IPS DF 6.9 (cell line): ENCODE data around the gene ARL15.
"Not testable (repeated sequence)": the region's sequence is repeated elsewhere in the genome, so short reads cannot be mapped to it uniquely, and the experiment has no call there.

ENCODE experiments used
- DNase-seq: peaks from one replicate; pipeline ENCODE4 v3.0.0-alpha.2; 2013; ENCODE audit warnings: low read depth, low spot score
- H3K27ac ChIP-seq: one replicate; pipeline ENCODE4 v1.5.1; 2013; ENCODE audit warnings: low read length, control low read depth
- H3K27me3 ChIP-seq: 2 replicates; pipeline ENCODE4 v1.6.1; 2013; ENCODE audit warnings: mild to moderate bottlenecking, low read length; ENCODE audit not compliant: control insufficient read depth, insufficient read depth
- H3K36me3 ChIP-seq: 2 replicates; pipeline ENCODE4 v1.6.1; 2013; ENCODE audit warnings: low read length; ENCODE audit not compliant: control insufficient read depth, insufficient read depth
- H3K4me1 ChIP-seq: 2 replicates; pipeline ENCODE4 v1.6.1; 2013; ENCODE audit warnings: low read length; ENCODE audit not compliant: control insufficient read depth, insufficient read depth
- H3K4me3 ChIP-seq: 2 replicates; pipeline ENCODE4 v1.5.1; 2013; ENCODE audit warnings: mild to moderate bottlenecking, low read length
- H3K9me3 ChIP-seq: 2 replicates; pipeline ENCODE4 v1.6.1; 2013; ENCODE audit warnings: low read length, inconsistent platforms; ENCODE audit not compliant: control insufficient read depth, insufficient read depth
- WGBS: extraction: QIAGEN DNeasy Blood & Tissue Kit; methylation state at CpG from one replicate; pipeline ENCODE4 v1.1.7; 2013; ENCODE audit warnings: mixed read lengths, missing lambda C conversion rate; ENCODE audit not compliant: insufficient read length, insufficient coverage; 5-methylcytosine and 5-hydroxymethylcytosine counted together

ARL15 gene

DNA sequence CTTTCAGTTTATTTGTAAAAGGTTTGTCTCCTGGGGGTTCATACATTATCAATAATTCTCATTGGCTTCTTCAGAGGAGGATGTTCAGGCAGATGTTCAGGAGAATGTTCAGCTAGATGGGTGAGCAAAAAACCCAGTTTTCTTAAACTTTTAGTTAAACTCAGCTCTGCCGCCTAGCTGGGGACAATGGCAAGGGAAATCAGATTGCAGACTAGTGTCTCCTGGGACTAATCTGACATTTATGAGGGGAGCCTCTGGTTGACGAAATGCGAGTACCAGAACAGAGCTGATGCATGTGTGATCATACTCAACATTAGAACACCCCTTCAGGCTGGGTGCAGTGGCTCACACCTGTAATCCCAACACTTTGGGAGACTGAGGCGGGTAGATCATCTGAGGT lies 314.4 kb downstream of the ARL15 start:
- no peak overlapping the region for H3K4me3 ChIP-seq
- H3K27ac ChIP-seq = no peak overlapping the region
- no peaks in the 10 kb centered on the region for H3K9me3 ChIP-seq
- DNase-seq = no peak
- WGBS = no CpG with 5 or more reads among the region's 4 CpGs
- H3K27me3 ChIP-seq = no peaks in the 10 kb centered on the region
- H3K36me3 ChIP-seq = no peaks in the 10 kb centered on the region
- peaks cover 5% of the 10 kb centered on the region; the same call in 1 of the 2 replicates for H3K4me1 ChIP-seq

- no CpG with 5 or more reads among the region's 2 CpGs for WGBS
- Histone ChIP-seq H3K27ac (no peak overlapping the region), H3K27me3 (no peaks in the 10 kb centered on the region), H3K9me3 (no peaks in the 10 kb centered on the region), H3K36me3 (no peaks in the 10 kb centered on the region), H3K4me1 (peaks cover 5% of the 10 kb centered on the region; the same call in 1 of the 2 replicates), H3K4me3 (no peak overlapping the region)
- DNase-seq = no peak
Measured at GRCh38 chr5:53994148-53994547, 316.2 kb downstream of the ARL15 start.

DNA sequence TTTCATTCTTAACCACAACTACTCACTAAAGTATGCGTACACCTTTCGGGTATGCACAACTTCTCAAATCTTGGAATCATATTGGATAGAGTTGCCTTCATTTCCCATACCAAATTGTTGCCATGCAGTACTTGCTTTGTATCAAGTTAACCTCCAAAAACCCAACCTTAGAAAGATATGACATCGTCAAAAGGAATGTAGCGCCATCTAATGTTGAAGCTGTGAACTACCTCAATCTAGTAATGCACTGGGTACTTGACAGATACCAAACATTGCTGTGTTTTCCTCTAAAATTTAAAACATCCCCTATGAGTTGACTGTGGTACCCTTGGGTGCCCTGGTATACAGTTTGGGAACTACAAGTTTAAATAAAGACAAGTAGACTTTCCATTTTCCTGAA lies 318.4 kb downstream of the ARL15 start:
- Histone ChIP-seq H3K4me3 (no peak overlapping the region), H3K27ac (no peak overlapping the region), H3K4me1 (no peaks in the 10 kb centered on the region), H3K9me3 (no peaks in the 10 kb centered on the region), H3K27me3 (no peaks in the 10 kb centered on the region), H3K36me3 (no peaks in the 10 kb centered on the region)
- WGBS = no CpG with 5 or more reads among the region's 4 CpGs
- no peak for DNase-seq

- no CpG with 5 or more reads among the region's 3 CpGs for WGBS
- Histone ChIP-seq H3K27ac (no peak overlapping the region), H3K36me3 (no peaks in the 10 kb centered on the region), H3K9me3 (no peaks in the 10 kb centered on the region), H3K4me3 (no peak overlapping the region), H3K27me3 (no peaks in the 10 kb centered on the region), H3K4me1 (no peaks in the 10 kb centered on the region)
- DNase-seq = no peak
Measured at GRCh38 chr5:53987101-53987500, 323.3 kb downstream of the ARL15 start.

DNA sequence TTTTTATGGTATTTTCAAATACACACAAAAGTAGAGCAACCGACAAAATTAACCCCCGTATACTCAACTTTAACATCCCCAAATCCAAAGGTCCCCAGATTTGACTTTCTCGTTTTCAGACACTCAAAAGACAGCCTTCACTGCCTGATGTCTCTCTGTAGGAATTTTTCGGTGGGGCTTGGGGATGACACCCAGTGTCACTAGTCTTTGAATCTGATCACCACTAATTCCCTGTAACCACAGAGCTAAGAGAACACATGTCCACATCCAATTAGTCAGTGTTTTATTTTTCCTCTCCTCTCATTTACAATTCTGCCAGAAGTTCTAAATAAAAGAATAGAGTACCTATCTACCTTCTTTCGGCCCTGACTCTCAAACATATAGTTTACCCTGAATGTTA lies 324.6 kb downstream of the ARL15 start:
- WGBS = 100% methylated on average over 3 of the region's 5 CpGs
- no peaks in the 10 kb centered on the region for H3K36me3 ChIP-seq
- H3K4me3 ChIP-seq = no peak overlapping the region
- no peaks in the 10 kb centered on the region for H3K27me3 ChIP-seq
- H3K4me1 ChIP-seq = no peaks in the 10 kb centered on the region
- H3K9me3 ChIP-seq = no peaks in the 10 kb centered on the region
- DNase-seq = no peak
- H3K27ac ChIP-seq = no peak overlapping the region

DNA sequence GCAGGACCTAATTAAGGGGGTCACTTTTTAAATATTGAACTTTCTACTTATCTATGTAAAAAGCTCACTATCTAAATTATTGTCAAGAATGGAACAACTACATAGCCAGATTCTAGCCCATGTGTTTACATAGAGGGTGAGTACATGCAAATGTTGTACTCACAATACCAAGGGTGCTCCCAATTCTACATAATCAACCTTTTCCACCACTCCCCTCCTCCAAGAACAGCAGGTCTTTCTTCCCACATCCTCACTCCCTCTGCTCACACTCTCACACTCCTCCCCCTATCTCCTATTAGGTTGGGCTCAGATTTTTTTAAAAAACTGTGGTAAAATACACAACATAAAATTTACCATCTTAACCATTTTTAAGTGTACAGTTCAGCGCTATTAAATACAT lies 325.4 kb downstream of the ARL15 start:
- DNase-seq = no peak

DNA sequence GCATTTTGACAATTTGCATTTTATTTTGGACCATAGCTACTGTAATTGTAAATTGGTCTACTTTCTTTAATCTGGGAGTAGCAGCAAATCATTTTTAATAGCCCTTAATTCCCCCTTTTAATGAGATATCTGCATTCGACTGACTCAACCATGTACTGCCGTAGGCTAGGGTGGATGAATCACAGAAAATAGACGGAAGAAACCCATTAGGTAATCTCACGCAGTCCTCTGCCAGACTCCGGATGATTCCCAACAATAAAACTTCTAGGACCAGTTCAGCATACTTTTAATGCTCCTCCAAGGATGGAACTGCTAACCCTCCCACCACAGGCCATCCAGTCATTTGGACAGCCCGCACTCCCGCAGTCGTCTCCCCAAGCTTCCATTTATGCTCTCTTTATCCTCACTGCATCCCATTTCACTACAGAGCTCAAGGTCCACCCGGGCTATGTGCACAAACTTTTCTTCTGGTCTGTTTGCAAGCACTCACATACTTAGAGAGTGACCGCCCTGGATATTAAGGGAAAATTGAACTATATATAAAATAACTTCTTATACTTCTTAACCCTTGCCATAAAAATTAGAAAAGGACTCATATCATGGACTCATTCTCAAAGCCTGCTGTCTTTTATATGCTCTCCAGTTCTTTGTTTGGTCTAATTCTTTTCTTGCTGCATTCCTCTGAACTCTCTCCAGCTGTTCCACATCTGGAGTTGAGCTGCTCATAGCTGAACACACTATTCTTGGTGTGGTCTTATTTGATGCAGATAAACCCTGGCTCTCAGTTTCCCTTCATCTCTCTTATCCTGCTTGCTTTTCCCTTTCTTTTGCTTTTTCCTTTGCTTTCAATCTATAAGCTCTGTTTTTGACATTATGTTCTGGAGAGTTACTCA lies 326.6 kb downstream of the ARL15 start:
- Histone ChIP-seq H3K4me1 (no peaks in the 10 kb centered on the region), H3K27me3 (no peaks in the 10 kb centered on the region), H3K4me3 (no peak overlapping the region), H3K36me3 (no peaks in the 10 kb centered on the region), H3K9me3 (no peaks in the 10 kb centered on the region), H3K27ac (no peak overlapping the region)
- no peak for DNase-seq
- no CpG with 5 or more reads among the region's 10 CpGs for WGBS

More for the DNA sequence above, 325.4 kb downstream of the ARL15 start:
- WGBS = no CpG with 5 or more reads among the region's 1 CpG
- Histone ChIP-seq H3K4me3 (no peak overlapping the region), H3K36me3 (no peaks in the 10 kb centered on the region), H3K4me1 (no peaks in the 10 kb centered on the region), H3K27ac (no peak overlapping the region), H3K27me3 (no peaks in the 10 kb centered on the region), H3K9me3 (no peaks in the 10 kb centered on the region)

DNA sequence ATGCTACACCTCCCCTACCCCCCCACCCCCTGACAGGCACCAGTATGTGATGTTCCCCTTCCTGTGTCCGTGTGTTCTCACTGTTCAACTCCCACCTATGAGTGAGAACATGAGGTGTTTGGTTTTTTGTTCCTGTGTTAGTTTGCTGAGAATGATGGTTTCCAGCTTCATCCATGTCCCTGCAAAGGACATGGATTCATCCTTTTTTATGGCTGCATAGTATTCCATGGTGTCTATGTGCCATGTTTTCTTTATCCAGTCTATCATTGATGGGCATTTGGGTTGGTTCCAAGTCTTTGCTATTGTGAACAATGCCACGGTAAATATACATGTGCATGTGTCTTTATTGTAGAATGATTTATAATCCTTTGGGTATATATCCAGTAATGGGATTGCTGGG lies 328.1 kb downstream of the ARL15 start:
- not testable (repeated sequence) for H3K4me1 ChIP-seq, DNase-seq, H3K9me3 ChIP-seq, H3K27me3 ChIP-seq, H3K4me3 ChIP-seq, H3K27ac ChIP-seq, H3K36me3 ChIP-seq
- no CpG with 5 or more reads among the region's 2 CpGs for WGBS

DNA sequence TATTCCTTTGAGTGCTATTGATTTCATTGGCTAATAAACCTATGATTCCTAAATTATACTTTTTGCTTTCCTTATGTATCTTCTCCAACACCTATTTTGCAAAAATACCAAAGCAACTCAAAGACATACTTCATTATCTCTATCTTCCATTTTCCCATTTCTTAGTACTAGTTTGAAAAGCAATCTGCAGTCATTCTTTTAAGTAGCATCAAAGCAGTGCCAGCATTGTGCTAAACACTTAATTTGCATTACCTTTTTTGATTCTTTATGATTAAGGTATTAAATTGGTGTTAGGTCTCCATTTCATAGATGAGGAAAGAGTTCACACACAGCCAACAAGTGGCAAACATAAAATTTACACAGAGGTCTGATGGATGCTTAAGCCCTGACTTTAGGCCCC lies 330.3 kb downstream of the ARL15 start:
- Histone ChIP-seq H3K4me3 (no peak overlapping the region), H3K9me3 (no peaks in the 10 kb centered on the region), H3K27ac (no peak overlapping the region), H3K4me1 (no peaks in the 10 kb centered on the region), H3K36me3 (no peaks in the 10 kb centered on the region), H3K27me3 (no peaks in the 10 kb centered on the region)
- DNase-seq = no peak

DNA sequence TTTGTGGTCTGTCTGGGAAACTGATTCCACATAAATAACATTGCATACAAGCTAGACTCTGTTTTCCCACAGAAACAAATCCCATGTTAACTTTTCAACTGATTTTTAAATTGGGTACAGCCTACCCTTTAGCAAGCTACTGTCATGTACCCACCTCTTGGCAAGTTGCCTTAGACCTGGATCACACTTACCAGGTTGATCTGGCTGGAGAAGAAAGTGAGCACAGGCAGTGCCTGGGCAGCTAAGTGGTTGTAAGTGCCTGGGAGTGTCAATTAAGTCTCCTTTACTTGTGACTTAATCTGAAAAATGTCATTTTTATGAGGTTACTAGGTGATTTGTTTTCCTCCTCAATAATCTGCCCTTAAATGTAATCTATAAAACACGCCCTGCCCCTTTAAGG lies 336.4 kb downstream of the ARL15 start:
- no peak overlapping the region for H3K27ac ChIP-seq
- no peak for DNase-seq
- H3K9me3 ChIP-seq = no peaks in the 10 kb centered on the region
- no peaks in the 10 kb centered on the region for H3K36me3 ChIP-seq
- no CpG with 5 or more reads among the region's 1 CpG for WGBS
- no peaks in the 10 kb centered on the region for H3K4me1 ChIP-seq
- H3K4me3 ChIP-seq = no peak overlapping the region
- no peaks in the 10 kb centered on the region for H3K27me3 ChIP-seq

GRCh38 chr5:53972314-53972713 lies 338.1 kb downstream of the ARL15 start:
- Histone ChIP-seq H3K36me3 (no peaks in the 10 kb centered on the region), H3K9me3 (no peaks in the 10 kb centered on the region), H3K27me3 (no peaks in the 10 kb centered on the region), H3K4me3 (no peak overlapping the region), H3K27ac (no peak overlapping the region), H3K4me1 (no peaks in the 10 kb centered on the region)
- WGBS = no CpG with 5 or more reads among the region's 4 CpGs
- no peak for DNase-seq
